ENCODE results near the gene CUL2. TPM values are rescaled to one million over a fixed set of nuclear protein-coding genes. Genes with fewer than 3 reads are reported as not detected.
A peak's percentile ranks its signal among the peaks of the same experiment; 100 is the strongest.
"Not testable (repeated sequence)": the region's sequence is repeated elsewhere in the genome, so short reads cannot be mapped to it uniquely, and the experiment has no call there.

Gene CUL2
- total RNA-seq, 4 donors from 2014 or later, result 12.0 to 23.8 (median 13.3) TPM

- no peaks in the 10 kb centered on the region for H3K9me3 ChIP-seq
- H3K27me3 ChIP-seq, result no peaks in the 10 kb centered on the region
- peak in 1 of 2 donors; percentile 20 for DNase-seq (ENCODE audit: low spot score in 2 of 2)
- TF ChIP-seq, protein P1, sequence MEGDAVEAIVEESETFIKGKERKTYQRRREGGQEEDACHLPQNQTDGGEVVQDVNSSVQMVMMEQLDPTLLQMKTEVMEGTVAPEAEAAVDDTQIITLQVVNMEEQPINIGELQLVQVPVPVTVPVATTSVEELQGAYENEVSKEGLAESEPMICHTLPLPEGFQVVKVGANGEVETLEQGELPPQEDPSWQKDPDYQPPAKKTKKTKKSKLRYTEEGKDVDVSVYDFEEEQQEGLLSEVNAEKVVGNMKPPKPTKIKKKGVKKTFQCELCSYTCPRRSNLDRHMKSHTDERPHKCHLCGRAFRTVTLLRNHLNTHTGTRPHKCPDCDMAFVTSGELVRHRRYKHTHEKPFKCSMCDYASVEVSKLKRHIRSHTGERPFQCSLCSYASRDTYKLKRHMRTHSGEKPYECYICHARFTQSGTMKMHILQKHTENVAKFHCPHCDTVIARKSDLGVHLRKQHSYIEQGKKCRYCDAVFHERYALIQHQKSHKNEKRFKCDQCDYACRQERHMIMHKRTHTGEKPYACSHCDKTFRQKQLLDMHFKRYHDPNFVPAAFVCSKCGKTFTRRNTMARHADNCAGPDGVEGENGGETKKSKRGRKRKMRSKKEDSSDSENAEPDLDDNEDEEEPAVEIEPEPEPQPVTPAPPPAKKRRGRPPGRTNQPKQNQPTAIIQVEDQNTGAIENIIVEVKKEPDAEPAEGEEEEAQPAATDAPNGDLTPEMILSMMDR (IDR thresholded peaks at IDR 0.05), result no peak
- TF ChIP-seq POLR2A (IDR thresholded peaks at IDR 0.05) (no peak), EP300 (IDR thresholded peaks at IDR 0.05) (peak in 1 of 2 donors; percentile 69)
- peaks cover 0 to 9% (median 0%) of the 10 kb centered on the region in 3 donors for H3K36me3 ChIP-seq
- H3K4me1 ChIP-seq, result peaks cover 0 to 9% (median 2%) of the 10 kb centered on the region in 4 donors
- WGBS, 2 donors, result 77 to 80% methylated on average over 6 of the region's 6 CpGs
- H3K27ac ChIP-seq, result no peak overlapping the region
- H3K4me3 ChIP-seq, result no peak overlapping the region
Observed at GRCh38 chr10:34996843-34997242, 93.3 kb downstream of the CUL2 start.

- no peak for DNase-seq (ENCODE audit: low spot score in 2 of 2)
- Histone ChIP-seq H3K27ac (no peak overlapping the region), H3K36me3 (peaks cover 0 to 8% (median 0%) of the 10 kb centered on the region in 3 donors), H3K4me1 (peaks cover 0 to 9% (median 2%) of the 10 kb centered on the region in 4 donors), H3K4me3 (no peak overlapping the region), H3K27me3 (no peaks in the 10 kb centered on the region), H3K9me3 (no peaks in the 10 kb centered on the region)
- TF ChIP-seq, protein P1 (IDR thresholded peaks at IDR 0.05), result no peak
- TF ChIP-seq EP300 (IDR thresholded peaks at IDR 0.05) (no peak), POLR2A (IDR thresholded peaks at IDR 0.05) (no peak)
- WGBS, 2 donors, result 33 to 56% methylated on average over 2 of the region's 2 CpGs
Observed at GRCh38 chr10:34995925-34996324, 94.2 kb downstream of the CUL2 start.

DNA sequence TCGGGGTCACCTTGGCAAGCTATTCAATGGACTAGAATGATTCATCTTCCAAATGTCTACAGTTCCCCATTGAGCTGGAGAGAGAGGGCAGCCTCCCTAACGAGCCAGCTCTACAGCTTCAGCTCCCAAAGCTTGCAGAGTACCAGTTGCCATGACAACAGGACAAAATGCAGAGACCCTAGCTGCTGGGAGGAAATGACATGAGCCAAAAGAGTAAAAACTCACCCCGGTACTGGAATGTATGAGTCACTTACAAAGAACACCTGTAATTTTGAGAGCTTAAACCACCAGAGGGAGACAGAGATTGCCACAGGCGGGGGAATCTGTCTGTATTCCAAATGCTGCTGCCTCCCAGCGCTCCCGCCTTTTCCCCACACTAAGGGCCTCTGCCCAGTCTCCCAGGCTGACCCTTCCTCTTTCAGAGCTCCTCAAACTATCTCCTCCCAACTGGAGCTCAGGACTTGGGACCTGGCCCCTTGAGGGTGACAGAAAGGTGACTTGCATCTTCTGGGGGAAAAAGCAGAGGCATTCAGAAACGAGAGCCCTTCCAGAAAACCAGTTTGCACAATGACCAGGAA, 95.5 kb downstream of the CUL2 start:
- Histone ChIP-seq H3K9me3 (no peaks in the 10 kb centered on the region), H3K4me3 (no peak overlapping the region), H3K27ac (no peak overlapping the region), H3K27me3 (no peaks in the 10 kb centered on the region), H3K36me3 (peaks cover 0 to 5% (median 0%) of the 10 kb centered on the region in 3 donors), H3K4me1 (peaks cover 0 to 9% (median 2%) of the 10 kb centered on the region in 4 donors)
- DNase-seq (ENCODE audit: low spot score in 2 of 2), result peak in 1 of 2 donors; percentile 21
- WGBS, 2 donors, result 18 to 26% methylated on average over 7 of the region's 7 CpGs
- TF ChIP-seq, protein P1 (IDR thresholded peaks at IDR 0.05), result peak; percentile 33 to 63 (median 50)
- TF ChIP-seq EP300 (IDR thresholded peaks at IDR 0.05), result no peak

DNA sequence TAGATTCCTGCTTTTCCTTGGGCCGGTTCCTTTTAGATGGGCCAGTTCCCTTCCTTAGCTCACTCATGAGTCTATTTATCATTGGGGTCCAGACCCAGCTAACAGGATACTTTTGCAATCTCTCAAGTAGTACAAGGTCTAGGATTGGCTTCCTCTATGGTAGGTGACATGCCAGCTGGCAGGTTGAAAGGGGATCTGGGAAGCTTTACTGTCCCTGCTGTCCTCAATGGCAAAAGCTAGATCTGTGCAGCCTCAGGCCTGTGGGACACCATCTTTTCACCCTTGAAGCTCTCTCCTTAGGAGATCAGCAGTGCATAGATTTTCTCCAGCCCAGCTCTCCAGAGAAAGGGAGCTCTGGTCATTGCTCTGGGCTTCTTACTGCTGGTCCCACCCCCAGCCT, 96.4 kb downstream of the CUL2 start:
- H3K9me3 ChIP-seq, result no peaks in the 10 kb centered on the region
- no peak overlapping the region for H3K27ac ChIP-seq
- no peak for DNase-seq (ENCODE audit: low spot score in 2 of 2)
- 94 to 100% methylated on average over 1 of the region's 1 CpG for WGBS, 2 donors
- TF ChIP-seq EP300 (IDR thresholded peaks at IDR 0.05) (no peak), POLR2A (IDR thresholded peaks at IDR 0.05) (no peak)
- TF ChIP-seq, protein P1 (IDR thresholded peaks at IDR 0.05), result no peak
- H3K4me3 ChIP-seq, result no peak overlapping the region
- H3K27me3 ChIP-seq, result no peaks in the 10 kb centered on the region
- H3K36me3 ChIP-seq, result peaks cover 0 to 5% (median 0%) of the 10 kb centered on the region in 3 donors
- H3K4me1 ChIP-seq, result peaks cover 0 to 9% (median 2%) of the 10 kb centered on the region in 4 donors

DNA sequence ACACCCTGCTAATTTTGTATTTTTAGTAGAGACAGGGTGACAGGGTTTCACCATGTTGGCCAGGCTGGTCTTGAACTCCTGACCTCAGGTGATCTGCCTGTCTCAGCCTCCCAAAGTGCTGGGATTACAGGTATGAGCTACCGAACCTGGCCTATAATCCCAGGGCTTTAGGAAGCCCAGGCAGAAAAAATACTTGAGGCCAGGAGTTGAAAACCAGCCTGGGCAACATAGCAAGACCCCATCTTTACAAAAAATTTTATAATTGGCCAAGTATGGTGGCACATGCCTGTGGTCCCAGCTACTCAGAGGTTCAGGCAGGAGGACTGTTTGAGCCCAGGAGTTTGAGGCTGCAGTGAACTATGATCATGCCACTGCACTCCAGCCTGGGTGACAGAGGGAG, 99.0 kb downstream of the CUL2 start:
- not testable (repeated sequence) for H3K4me1 ChIP-seq, H3K36me3 ChIP-seq, H3K9me3 ChIP-seq

More for the DNA sequence above, 99.0 kb downstream of the CUL2 start:
- WGBS, 2 donors, result 93 to 95% methylated on average over 1 of the region's 1 CpG
- not testable (repeated sequence) for H3K4me3 ChIP-seq; H3K27ac ChIP-seq; DNase-seq (ENCODE audit: low spot score in 2 of 2); H3K27me3 ChIP-seq
